ENCODE data around the gene LRIT3.
"Not testable (repeated sequence)": the region's sequence is repeated elsewhere in the genome, so short reads cannot be mapped to it uniquely, and the experiment has no call there.

LRIT3 gene

DNA sequence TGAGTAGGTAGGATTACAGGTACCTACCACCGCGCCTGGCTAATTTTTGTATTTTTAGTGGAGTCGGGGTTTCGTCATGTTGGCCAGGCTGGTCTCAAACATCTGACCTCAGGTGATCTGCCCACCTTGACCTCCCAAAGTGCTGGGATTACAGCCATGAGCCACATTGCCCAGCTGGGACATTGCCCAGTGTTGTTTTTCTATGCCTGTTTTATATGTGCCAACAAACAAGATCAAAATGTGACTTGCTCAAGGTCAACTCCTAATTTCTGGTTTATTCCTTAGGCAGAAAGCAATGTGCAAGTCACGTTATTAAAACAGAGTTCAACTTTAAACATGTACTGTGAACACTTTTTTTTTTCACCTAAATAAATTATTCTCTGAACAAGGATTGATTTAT, 2.7 kb downstream of the LRIT3 start:
- no peak for DNase-seq

DNA sequence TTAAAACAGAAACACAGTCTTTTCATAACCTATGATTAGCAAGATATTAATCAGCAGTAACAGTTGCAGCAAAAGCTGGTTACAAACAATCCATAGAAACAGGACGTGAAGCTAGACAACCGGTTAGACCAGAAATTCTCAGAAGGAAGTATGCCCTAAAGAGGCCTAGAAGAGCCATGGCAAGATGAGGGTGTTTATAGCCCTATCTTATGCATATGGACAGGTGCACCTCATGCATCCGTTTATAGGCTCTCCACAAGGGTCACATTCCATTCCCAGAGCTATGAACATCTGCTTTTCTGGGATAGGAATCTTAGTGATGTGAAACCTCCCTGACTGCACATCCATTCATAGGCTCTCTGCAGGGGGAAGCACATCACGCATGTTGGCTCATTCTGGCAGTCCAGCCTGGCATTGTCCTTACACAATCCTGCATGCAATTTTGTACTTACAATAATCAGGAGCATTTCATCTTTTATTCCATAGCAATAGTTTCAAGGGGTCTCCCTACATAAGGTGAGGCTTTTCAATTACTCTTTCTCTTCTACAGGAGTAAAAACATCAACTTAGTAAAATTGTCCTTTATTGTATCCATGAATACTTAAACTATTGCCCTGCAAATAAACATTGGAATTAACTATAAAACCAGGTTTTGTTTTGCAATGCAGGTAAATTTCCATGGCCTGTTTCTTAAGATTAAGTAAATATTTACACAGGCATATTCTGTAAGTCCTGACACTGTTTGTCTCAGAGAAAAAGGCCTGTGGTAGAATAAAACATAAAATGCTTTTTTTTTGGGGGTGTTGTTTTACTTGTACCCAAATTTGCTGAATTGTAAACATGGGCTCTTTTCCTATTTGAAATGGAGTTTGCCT, 11.8 kb downstream of the LRIT3 start:
- not testable (repeated sequence) for DNase-seq

DNA sequence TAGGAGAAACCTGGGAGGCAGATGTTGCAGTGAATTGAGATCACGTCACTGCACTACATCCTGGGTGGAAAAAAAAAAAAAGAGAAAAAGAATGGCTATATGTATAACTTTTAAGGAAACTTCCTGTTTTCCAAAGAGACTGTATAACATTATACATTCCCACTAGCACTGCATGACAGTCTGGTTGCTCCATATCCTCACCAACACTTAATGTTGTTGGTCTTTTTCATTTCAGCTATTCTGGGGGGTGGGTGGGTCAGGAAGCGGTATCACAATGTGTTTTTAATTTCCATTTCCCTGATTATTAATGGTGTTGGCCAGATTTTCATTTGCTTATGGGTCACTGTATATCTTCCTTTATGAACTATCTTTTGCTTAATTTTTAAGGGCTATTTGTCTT, 13.4 kb downstream of the LRIT3 start:
- no peak for DNase-seq

DNA sequence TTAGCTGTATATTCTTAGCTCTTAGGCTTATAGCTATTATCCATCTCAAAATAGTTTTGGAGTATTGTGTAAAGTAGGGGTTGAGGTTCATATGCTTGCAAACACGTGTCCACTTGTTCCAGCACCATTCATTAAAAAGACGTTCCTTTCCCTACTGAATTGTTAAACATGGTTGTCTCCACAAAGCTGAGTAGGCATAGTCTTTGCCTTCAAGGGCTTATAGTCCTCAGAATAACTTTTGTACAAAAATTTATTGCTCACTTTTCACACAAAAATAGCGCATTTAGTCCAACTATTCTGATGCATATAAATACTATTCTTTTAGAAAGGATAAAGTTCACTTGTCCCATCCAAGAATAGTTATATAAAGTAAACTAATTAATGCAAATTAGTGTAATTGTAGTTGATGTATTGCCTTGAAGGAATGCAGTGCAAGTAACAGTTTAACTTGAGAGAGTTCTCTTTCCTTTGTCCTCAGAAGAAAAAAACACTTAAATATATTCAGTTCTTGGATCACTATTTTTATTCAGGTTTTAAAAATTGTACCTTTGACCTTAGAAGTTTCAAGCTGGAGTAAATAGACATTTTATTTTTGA, 14.1 kb downstream of the LRIT3 start:
- no peak for DNase-seq

DNA sequence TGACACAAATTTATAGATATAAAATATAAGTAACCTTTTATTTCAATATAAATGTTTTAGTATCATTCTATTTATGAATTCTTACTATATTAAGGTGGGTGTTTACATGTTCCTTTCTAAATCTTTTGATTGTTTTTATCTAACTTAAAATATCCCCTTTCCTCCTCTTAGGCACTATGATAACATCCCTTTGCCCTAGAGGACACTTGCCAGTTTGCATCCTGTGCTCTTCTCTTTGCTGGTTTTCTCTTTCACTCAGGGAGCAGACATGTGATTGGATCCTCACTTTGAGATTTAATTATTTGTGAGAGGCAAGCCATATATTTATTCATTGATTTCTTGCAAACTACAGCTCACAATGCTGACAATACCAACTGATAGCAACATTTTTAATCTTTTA, 16.2 kb downstream of the LRIT3 start:
- no peak for DNase-seq

DNA sequence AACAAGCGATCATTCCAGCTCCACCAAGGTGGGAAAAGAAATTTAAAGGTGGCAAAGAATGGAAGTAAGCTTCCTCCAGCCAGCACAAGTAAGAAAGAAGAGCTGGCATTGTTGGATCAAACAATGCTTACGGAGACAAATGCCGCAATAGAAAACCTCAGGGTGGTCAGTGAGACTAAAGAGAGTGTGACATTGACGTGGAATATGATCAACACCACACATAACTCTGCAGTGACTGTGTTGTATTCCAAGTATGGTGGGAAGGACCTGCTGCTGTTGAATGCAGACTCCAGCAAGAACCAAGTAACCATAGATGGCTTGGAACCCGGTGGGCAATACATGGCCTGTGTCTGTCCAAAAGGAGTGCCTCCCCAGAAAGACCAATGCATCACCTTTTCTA, 22.2 kb downstream of the LRIT3 start:
- DNase-seq: no peak

DNA sequence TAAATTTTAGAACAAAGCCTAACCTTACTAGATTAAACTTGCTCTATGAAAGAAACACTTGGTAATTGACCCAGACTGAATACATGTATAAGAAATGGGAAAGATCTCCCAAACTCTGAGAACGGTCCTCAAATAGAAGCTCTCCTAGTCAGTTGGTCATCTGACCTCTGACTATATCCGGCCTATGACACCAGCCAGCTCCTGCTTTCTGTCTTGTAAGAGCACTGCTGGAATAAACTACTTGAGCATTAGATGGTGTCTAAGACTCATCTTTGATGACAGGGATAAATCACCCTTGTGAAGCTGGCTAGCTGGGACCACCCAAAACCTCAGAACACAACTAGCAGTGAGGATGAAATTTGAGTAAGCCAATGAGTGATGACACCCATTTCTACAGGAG, 24.2 kb downstream of the LRIT3 start:
- no peak for DNase-seq

DNA sequence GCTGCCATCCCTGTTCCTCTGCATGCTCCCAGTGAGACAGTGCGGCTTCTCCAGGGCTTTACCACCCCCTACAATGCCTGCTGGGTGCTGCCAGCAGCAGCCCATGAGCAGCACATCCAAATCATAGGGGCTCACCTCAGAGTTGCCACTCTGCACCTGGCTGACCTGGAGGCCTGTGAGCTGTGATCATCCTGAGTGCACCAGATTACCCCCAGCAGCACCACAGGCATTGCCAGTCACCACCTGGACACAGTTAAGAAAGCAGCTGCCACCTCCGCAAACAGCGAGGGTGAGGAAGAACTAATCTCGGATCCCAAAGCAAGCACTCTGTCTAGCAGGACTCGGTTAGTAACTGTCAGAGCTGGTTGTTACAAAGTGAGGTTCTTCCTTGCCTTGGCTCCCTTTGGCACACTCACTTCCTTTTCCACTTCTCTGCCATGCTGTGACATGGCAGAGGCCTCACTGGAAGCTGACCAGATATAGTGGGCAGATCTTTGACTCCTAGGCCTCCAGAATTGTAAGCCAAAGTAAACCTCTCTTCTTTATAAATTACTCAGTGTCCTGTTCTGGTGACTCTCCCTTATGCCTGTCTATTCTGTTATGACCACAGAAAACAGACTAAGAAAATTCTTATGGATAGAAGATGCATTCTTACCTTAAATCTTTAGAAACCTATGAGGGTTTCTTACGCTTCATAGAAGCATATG, 25.2 kb downstream of the LRIT3 start:
- DNase-seq: no peak

DNA sequence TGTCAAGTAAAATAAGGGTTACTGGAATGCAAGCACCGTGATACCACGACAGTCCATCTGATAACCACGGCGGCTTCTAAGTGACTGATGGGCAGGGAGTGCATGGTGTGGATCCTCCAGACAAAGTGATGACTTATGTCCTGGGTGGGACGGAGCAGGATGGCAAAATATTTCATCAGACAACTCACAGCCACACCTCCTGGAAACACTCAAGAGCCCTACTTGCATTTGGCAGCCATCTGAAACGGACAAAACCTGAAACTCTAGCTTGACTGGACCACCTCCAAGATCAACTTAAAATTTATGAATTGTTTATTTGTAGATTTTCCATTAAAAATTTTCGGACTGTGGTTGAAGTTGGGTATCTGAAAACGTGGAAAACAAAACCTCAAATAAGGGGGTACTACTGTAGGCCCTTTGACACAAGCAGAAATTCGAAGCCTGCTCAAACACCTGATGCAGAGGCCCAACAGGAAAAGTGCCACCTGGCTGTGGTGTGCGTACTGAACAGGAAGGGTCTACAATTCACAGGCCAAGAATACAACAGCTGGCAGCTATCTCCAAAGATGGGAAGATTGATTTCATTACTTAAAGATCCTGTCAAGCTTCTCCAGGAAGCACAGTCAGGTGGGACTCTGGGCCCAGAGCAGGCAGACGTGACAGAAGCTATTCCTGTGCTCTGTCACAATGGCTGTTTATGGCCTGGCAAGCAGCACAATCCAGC, 26.0 kb downstream of the LRIT3 start:
- no peak for DNase-seq

DNA sequence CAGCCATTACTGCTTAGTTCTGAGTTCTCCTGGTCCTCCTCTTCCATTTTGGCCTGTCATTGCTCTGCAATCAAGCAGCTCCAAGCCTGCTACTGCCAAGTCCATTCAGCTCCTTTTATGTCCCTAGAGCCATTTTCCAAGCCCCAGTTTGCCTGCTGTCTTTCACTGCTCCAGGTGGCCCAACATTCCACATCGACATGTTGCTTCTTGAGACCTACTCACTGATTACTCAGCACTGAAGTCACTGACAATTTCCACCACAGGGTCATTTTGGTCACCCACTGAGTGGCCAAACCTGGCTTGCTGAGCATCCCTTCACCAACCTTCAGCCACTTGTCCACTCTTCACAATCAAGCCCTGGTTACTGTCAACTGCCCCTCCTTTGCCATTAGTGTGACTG, 27.2 kb downstream of the LRIT3 start:
- no peak for DNase-seq

DNA sequence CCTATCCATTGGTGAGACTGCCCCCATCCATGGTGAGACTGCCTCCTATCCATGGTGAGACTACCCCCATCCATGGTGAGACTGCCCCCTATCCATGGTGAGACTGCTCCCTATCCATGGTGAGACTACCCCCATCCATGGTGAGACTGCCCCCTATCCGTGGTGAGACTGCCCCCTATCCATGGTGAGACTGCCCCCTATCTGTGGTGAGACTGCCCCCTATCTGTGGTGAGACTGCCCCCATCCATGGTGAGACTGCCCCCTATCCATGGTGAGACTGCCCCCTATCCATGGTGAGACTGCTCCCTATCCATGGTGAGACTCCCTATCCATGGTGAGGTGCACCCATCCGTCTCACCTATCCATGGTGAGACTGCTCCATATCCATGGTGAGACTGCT, 27.6 kb downstream of the LRIT3 start:
- DNase-seq: not testable (repeated sequence)

DNA sequence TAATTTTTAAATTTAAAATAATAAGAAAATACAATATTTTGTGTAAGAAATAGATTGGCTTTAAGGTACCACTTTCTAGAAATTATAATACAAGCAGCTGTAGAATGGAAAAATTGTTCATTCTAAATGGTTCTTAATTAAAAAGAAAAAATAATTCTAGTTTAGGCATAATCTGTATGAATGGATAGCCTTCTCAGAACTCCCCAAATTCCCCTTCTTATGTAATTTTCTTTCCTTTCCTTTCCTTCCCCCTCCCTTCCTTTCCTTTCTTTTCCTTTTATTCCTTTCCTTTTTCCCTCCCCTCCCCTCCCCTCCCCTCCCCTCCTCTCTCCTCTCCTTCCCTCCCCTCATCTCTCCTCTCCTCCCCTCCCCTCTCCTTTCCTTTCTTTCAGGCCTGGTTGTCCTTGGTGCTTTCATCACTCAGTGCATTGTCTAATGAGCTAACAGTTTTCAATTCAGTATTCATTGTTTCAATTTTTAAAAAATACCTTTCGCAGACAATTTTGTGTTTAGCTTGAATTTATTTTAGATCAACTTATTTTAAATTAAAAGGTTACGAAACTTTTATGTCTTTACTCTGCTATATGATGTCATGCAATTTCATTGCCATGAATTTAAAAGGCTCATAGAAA, 28.8 kb downstream of the LRIT3 start:
- no peak for DNase-seq

DNA sequence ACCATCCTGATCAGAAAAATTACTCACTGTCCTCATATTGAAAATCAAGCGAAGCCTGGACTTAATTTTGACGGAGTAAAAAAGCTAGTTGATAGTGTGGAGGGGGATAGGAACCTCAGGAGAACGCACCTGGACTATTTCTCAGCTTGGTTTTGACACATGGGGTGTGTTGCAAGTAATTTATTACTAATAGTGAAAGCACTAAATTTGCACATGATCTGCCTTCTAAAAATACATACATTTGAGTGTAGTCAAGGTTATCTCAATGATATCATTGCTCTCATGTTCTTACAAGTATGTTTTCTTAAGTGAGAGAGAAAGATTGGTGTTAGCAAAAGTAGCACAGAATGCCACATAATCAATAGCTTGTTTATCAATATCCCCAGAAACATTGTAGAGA, 29.5 kb downstream of the LRIT3 start:
- no peak for DNase-seq

DNA sequence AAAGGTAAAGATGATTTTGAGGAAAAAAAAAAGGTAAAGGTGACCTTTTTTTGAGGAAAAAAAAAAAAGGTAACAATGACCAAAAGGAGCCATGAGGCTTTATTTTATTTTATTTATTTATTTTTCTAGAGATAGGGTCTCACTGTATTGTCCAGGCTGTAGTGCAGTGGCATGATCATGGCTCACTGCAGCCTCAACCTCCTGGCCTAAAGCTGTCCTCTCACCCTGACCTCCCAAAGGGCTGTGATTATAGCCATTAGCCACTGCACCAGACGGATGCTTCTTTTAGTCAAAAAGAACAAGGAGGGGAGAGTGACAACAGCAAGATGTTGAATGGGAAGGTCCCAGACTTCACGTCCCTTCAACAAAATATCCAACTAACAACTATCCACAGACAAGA, 30.4 kb downstream of the LRIT3 start:
- no peak for DNase-seq

DNA sequence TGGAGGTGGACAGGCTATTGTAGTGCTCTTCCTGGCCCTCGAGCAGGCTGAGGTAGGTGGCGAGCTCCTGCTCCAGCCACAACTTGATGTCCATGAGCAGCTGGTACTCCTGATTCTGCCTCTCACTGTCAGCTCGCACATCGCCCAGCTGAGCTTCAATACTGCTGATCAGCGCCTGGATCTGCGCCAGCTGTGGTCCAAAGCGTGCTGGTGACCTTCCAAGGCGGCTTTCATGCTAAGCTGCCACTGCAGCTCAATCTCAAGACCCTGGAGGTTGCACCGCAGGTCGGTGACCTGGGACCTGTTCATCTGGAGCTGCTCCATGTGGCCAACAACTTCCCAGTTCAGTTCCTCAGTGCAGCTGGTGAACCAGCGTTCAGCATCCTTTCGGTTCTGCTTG, 31.2 kb downstream of the LRIT3 start:
- no peak for DNase-seq

DNA sequence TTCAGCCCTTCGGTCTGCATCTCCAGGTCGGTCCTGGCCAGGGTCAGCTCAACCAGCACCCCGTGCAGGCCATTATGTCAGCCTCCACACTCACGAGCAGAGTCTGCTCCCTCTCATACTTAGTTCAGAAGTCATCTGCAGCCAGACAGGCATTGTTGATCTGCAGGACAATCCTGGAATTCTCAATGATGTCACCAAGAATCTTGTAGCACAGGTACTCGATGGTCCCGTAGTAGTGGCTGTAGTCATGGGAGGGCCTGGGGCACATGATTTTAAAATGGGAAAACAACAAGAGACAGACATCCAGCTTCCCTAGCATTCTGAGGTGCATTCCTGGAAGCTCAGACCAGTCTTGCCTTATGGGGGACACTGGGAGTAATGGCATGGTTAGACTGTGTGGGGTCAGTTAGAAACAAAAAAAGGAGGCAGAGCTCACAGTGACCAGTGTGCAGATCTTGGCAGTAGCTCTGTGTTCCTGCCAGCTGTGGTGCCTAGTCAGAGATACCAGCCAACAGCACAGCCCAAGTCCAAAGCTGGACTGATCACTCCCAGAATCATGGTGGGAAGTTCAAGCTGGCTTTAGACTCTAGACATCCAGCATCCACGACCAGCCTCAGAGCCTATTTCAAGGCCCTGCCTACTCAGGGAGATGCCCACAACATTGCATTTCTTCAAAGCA, 31.9 kb downstream of the LRIT3 start:
- DNase-seq: no peak

DNA sequence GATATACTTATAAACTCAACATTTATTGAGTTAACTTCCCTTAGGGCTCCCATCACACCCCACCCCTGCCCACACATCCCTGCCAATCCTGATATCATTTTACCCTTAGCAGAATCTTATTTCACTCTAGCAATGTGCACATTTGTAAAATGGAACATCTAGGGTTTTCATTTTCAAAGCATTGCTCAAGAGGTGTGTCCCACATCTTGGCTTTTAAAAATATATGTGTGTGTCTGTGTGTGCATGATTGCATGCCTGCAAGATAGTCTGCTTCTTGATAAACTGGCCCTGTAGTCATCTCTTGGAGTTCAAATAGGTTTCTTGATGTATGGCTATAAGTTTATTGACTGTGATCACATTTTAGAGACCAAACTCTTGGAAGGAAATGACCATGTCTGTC, 38.4 kb downstream of the LRIT3 start:
- no peak for DNase-seq

DNA sequence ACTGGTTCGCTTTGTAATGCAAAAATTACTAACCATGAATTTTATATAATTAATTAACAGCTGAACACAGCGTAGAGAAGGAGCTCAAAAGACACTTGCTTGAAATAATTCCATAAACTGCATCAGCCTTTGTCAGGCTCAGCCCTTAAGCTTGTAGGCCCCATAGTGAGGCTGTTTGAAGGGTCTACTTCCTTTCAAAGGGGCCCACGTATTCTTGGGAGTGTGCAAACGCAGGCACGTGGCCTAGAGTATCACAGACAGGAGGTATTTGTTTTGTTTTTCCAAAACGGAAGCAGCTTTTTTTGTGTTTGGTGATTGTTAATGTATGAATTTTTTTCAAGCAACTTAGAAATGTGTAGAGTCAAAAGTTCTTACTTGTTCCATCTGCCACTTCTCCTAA, 39.2 kb downstream of the LRIT3 start:
- no peak for DNase-seq

DNA sequence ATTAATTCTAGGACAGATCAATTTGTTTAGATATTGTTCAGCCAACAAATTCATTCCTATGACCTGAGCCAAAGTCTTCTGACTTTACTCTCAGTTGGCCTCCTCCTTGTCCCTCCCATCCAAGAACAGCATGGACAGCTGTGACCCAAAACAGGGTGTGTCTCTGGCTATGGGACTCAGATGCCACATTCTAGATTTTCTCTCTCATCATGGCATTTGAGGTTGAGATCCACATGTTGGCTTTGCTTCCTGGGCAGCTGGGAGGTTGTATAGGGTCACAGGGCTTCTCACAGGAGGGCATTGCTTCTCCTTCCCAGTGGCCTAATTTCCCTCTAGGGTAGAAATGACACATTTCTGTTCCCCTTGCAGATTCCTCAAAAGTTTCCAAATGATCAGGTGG, 42.2 kb downstream of the LRIT3 start:
- no peak for DNase-seq

DNA sequence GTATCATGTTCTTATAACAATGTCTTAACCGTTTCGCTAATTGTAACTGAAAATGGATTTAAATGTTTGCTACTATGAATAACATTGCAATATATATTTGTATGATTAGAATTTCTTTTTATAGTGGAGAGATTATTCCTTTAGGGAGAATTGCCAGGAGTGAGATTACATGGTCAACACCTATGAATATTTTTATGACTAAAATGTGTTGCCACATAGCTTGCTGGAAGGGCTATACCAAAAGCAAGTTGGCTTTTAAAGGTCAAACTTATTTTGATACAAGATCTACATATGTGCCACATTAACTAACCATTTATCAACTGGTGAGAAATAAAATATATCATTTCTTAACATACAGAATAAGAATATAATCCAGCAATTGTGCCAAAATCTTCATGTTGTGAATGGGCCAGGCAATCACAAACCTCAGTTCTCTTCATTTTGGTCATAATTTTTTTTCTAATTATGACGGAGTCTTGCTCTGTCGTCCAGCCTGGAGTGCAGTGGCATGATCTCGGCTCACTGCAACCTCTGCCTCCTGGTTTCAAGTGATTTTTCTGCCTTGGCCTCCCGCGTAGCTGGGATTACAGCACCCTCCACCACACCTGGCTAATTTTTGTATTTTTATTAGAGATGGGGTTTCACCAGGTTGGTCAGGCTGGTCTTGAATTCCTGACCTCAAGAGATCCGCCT, 54.8 kb downstream of the LRIT3 start:
- no peak for DNase-seq

DNA sequence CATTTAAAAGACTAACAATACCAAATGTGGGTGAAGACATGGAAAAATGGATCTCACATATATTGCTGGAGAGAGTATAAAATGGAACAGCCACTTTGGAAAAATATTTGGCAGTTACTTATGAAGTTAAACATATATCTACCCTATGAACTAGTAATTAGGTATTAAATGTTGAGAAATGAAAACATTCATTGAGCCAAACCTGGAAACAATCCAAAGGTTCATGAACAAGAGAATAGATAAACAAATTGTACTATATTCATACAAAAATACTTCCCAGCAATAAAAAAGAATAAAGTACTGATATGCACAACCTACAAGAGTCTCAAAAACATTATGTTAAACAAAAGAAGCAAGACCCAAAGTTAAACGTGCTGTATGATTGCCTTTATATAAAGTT, 60.8 kb downstream of the LRIT3 start:
- DNase-seq: no peak

DNA sequence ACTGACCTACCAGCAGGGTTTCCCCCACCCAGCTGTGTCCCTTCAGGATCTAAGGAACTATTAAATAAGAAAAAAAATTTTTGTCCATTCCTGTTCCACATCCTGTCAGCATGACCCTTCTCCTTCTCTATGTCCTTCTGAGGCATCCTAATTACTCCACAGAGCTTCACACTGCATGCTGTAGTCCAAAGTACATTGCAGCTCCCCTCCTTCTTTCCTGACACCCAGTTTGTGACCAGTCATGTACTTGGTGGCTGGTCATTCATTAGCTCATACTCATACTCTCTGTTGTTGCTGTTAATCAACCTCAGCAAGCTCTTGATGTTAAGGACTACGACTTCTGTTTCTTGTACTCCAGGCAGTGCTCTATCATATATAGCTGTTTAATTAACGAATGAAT, 62.3 kb downstream of the LRIT3 start:
- DNase-seq: no peak

Data from CD4-positive, alpha-beta T cell treated with Interleukin-6 for 4 hours (primary cell).